GM12878 (cell line): Measurements from ENCODE around the gene LAIR1. TPM values are rescaled to one million over a fixed set of nuclear protein-coding genes. Genes with fewer than 3 reads are reported as not detected.

Experiments
- ATAC-seq: fragments of 200-7000 bp; cut with Tn5 transposase; 3 replicates; pipeline ENCODE4 v1.9.1; 2020; ENCODE audit warnings: mild to moderate bottlenecking, moderate library complexity
- BruUV-seq: library from RNA; stranded (reverse); fragments of 400-500 nt; replicated peaks from 2 replicates; lab custom pipeline; 2021; lab: Mats Ljungman, UMichigan
- CTCF ChIA-PET: fragments of 300-600 bp; sonication (Branson Sonifier 250); formaldehyde crosslinking; extraction: SDS; loops from one replicate; lab custom pipeline; 2021; ENCODE audit warnings: inconsistent platforms; lab: Yijun Ruan, JAX
- POLR2A ChIA-PET: fragments of 350-600 bp; formaldehyde crosslinking; extraction: SDS; loops from one replicate; lab custom pipeline; 2021; ENCODE audit warnings: inconsistent platforms; lab: Charles Lee
- RAD21 ChIA-PET: fragments of 300-600 bp; sonication (Branson Sonifier 250); formaldehyde crosslinking; loops from one replicate; lab custom pipeline; 2023; ENCODE audit warnings: antibody characterized with exemption; ENCODE audit not compliant: unreplicated experiment; lab: Charles Lee
- SMC1A ChIA-PET: fragments of 300-600 bp; sonication (Branson Sonifier 250); formaldehyde crosslinking; loops from one replicate; lab custom pipeline; 2023; ENCODE audit not compliant: unreplicated experiment, uncharacterized antibody; lab: Charles Lee
- DNase-seq: peaks from one replicate; pipeline ENCODE4 v3.0.0-alpha.2; 2011; ENCODE audit warnings: low read depth, low spot score
- FAIRE-seq: peaks from 3 replicates; lab custom pipeline; 2011; peaks lifted over from hg19 to GRCh38; lab: Jason Lieb, UNC
- H2AFZ ChIP-seq: 2 replicates; pipeline ENCODE4 v1.6.0; 2011; ENCODE audit warnings: low read depth, low read length, control low read depth; ENCODE audit not compliant: control insufficient read depth
- H3K27ac ChIP-seq: 2 replicates; pipeline ENCODE4 v1.5.1; 2011; ENCODE audit warnings: control low read depth; ENCODE audit not compliant: control insufficient read depth, insufficient read depth
- H3K27me3 ChIP-seq, 2 experiments: replicated peaks in 1 of 2; 2 replicates each; pipeline versions ENCODE4 v1.6.0 to v1.6.1; 2011; ENCODE audit warnings: low read length in 1 of 2; ENCODE audit not compliant: control insufficient read depth in 2 of 2, insufficient read depth in 2 of 2
- H3K36me3 ChIP-seq, 2 experiments: 2 replicates each; pipeline ENCODE4 v1.5.1; 2011; ENCODE audit warnings: low read length in 1 of 2; ENCODE audit not compliant: control insufficient read depth in 2 of 2, insufficient read depth in 2 of 2
- H3K4me1 ChIP-seq: 2 replicates; pipeline ENCODE4 v1.6.1; 2011; ENCODE audit warnings: mild to moderate bottlenecking, low read length, moderate library complexity, mixed read lengths; ENCODE audit not compliant: control insufficient read depth, insufficient read depth
- H3K4me2 ChIP-seq: 2 replicates; pipeline ENCODE4 v1.6.0; 2011; ENCODE audit warnings: control low read depth; ENCODE audit not compliant: control insufficient read depth, insufficient read depth
- H3K4me3 ChIP-seq: fragments of 200-600 bp; sonication (generic); 2 replicates; pipeline ENCODE4 v1.5.1; 2016
- H3K79me2 ChIP-seq: 2 replicates; pipeline ENCODE4 v1.6.0; 2011; ENCODE audit warnings: low read length; ENCODE audit not compliant: control insufficient read depth, insufficient read depth
- H3K9ac ChIP-seq: 2 replicates; pipeline ENCODE4 v1.8.0; 2011; ENCODE audit warnings: low read length, control low read depth, mixed read lengths; ENCODE audit not compliant: control insufficient read depth, insufficient read depth
- H3K9me3 ChIP-seq: replicated peaks from 3 replicates; pipeline ENCODE4 v1.5.1; 2011; ENCODE audit warnings: mild to moderate bottlenecking, low read length; ENCODE audit not compliant: control insufficient read depth, insufficient read depth
- H4K20me1 ChIP-seq: 2 replicates; pipeline ENCODE4 v1.6.0; 2011; ENCODE audit not compliant: control insufficient read depth, insufficient read depth
- BRCA1 ChIP-seq: IDR thresholded peaks from 2 replicates; pipeline ENCODE4 v1.6.1; 2011; ENCODE audit warnings: low read depth, low read length, improper control_type of control experiment
- CBFB ChIP-seq: IDR thresholded peaks from 2 replicates; pipeline ENCODE4 v1.6.1; 2016; ENCODE audit warnings: antibody characterized with exemption, low read depth
- CBX5 ChIP-seq: sonication (generic); IDR thresholded peaks from 2 replicates; pipeline ENCODE4 v1.6.1; 2016; ENCODE audit warnings: low read depth, moderate library complexity, mild to moderate bottlenecking, inconsistent platforms
- CHD1 ChIP-seq: IDR thresholded peaks from 2 replicates; pipeline ENCODE4 v1.6.1; 2012; ENCODE audit warnings: low read depth, low read length, improper control_type of control experiment
- HDAC2 ChIP-seq: fragments of 200-600 bp; sonication (generic); IDR thresholded peaks from 2 replicates; pipeline ENCODE4 v1.6.1; 2017
- IKZF1 ChIP-seq: fragments of 450-650 bp; conservative IDR thresholded peaks from 2 replicates; pipeline ENCODE4 v1.6.1; 2017; ENCODE audit warnings: antibody characterized with exemption, mild to moderate bottlenecking
- IKZF2 ChIP-seq, 2 experiments: fragments of 450-650 bp; IDR thresholded peaks; 2 replicates each; pipeline ENCODE4 v1.6.1; 2017; ENCODE audit warnings: mild to moderate bottlenecking in 2 of 2, moderate library complexity in 2 of 2
- IRF5 ChIP-seq: fragments of 450-650 bp; IDR thresholded peaks from 2 replicates; pipeline ENCODE4 v1.6.1; 2017; ENCODE audit warnings: borderline replicate concordance
- KLF5 ChIP-seq: fragments of 450-650 bp; IDR thresholded peaks from 2 replicates; pipeline ENCODE4 v1.6.1; 2014; ENCODE audit warnings: mild to moderate bottlenecking; ENCODE audit not compliant: partially characterized antibody
- PRDM15 ChIP-seq: fragments of 450-650 bp; formaldehyde crosslinking; IDR thresholded peaks from 2 replicates; pipeline ENCODE4 v1.4.0; 2020; ENCODE audit warnings: mild to moderate bottlenecking, moderate library complexity
- REST ChIP-seq: IDR thresholded peaks from 2 replicates; pipeline ENCODE4 v1.6.1; 2012; ENCODE audit warnings: mild to moderate bottlenecking, low read depth, low read length
- SIN3A ChIP-seq: IDR thresholded peaks from 2 replicates; pipeline ENCODE4 v1.6.1; 2012; ENCODE audit warnings: low read depth, low read length, improper control_type of control experiment
- SREBF2 ChIP-seq: IDR thresholded peaks from 2 replicates; pipeline ENCODE4 v1.6.1; 2012; ENCODE audit warnings: mild to moderate bottlenecking, low read length
- USF2 ChIP-seq: IDR thresholded peaks from 2 replicates; pipeline ENCODE4 v1.6.1; 2011; ENCODE audit warnings: low read depth, low read length, improper control_type of control experiment, borderline replicate concordance
- WGBS: methylation state at CpG from one replicate; pipeline ENCODE4 v1.1.6; 2016; ENCODE audit warnings: low lambda C conversion rate; ENCODE audit not compliant: insufficient replicate concordance, insufficient coverage; ENCODE audit errors: missing lambda C conversion rate; 5-methylcytosine and 5-hydroxymethylcytosine counted together
- in situ Hi-C: fragments of 300-500 bp; cut with MboI; formaldehyde crosslinking; loops from 9 replicates; pipeline ENCODE4 v1.14.3; 2018; ENCODE audit warnings: mixed read lengths
- intact Hi-C: fragments of 100-400 bp; cut with micrococcal nuclease; formaldehyde crosslinking; loops from one replicate; pipeline ENCODE4 v1.14.2; 2022; ENCODE audit not compliant: unreplicated experiment
- polyA plus RNA-seq, 11 experiments: library from polyadenylated mRNA; depleted of rRNA in 4 of 11; unstranded in 6 of 11; stranded (reverse) in 5 of 11; fragments of >200 nt; fragmentation: Nextera tagmentation in 4 of 11; fragmentation: Illumina TruSeq in 1 of 11; extraction: Ambion mirVana in 4 of 11; extraction: Trizol in 1 of 11; gene quantifications; 1 replicate in 1 of 11; 2 replicates in 10 of 11; pipeline versions ENCODE4 v1.2.1 to v1.2.3, GENCODE V29; 2011 to 2016; ENCODE audit warnings: inconsistent platforms in 2 of 11, missing spikeins in 2 of 11, low read depth in 1 of 11
- total RNA-seq, 4 experiments: library from RNA; depleted of rRNA in 3 of 4; stranded (reverse); fragments of >200 nt in 3 of 4; fragmentation: Illumina TruSeq in 1 of 4; extraction: Trizol in 1 of 4; gene quantifications; 2 replicates each; pipeline versions ENCODE4 v1.2.1 to v1.2.3, GENCODE V29; 2013 to 2021

The LAIR1 gene
- total and polyA plus RNA-seq, 10 of the 15 experiments (the other 5 are each of a cell fraction or from before 2014, with no cell fraction given), result 8.6 to 58.2 (median 35.3) TPM

- Histone ChIP-seq H4K20me1 (no peaks in the 10 kb centered on the region), H3K4me3 (no peak overlapping the region), H3K27me3 (0 out of 4 replicates have a peak, but pooled peaks cover 0 to 3% of the 10 kb centered on the region in 2 experiments), H3K79me2 (no peaks in the 10 kb centered on the region), H3K4me2 (peak overlapping the region; percentile 61), H3K36me3 (no peaks in the 10 kb centered on the region), H3K9me3 (no peaks in the 10 kb centered on the region; the same call in 2 of the 3 replicates), H3K27ac (no peak overlapping the region), H3K4me1 (peaks cover 5% of the 10 kb centered on the region), H2AFZ (no peak overlapping the region), H3K9ac (no peak overlapping the region)
- SMC1A ChIA-PET, result interaction anchor here (0.9 to 4.9 kb wide), 8 partner anchors 9 to 44 kb away, joined by 3 to 31 read pairs (median 5); partner anchors contain the start of gene LAIR1
- no TSS peak for BruUV-seq
- intact Hi-C loops (loop anchor here (5.0 kb wide), 1 partner anchor 41 kb away; no protein-coding TSS in a partner anchor), in situ Hi-C loops (no loop called here)
- DNase-seq (peak; percentile 74), FAIRE-seq (peak; percentile 70), ATAC-seq (peak; percentile 98)
- CTCF ChIA-PET, result interaction anchor here (0.6 to 6.0 kb wide), 10 partner anchors 9 to 114 kb away, joined by 3 to 34 read pairs (median 4); partner anchors contain the start of gene LAIR1
- POLR2A ChIA-PET, result interaction anchor here (0.6 to 1.5 kb wide), 5 partner anchors 13 to 102 kb away, joined by 3 to 12 read pairs (median 9); no protein-coding TSS in a partner anchor
- WGBS, result 1% methylated on average over 6 of the region's 6 CpGs
- RAD21 ChIA-PET, result interaction anchor here (1.0 to 4.2 kb wide), 9 partner anchors 9 to 156 kb away, joined by 3 to 25 read pairs (median 4); no protein-coding TSS in a partner anchor
- TF ChIP-seq USF2, result peak; percentile 19; the same call in 1 of the 2 replicates
- TF ChIP-seq IKZF1, result peak; percentile 99
- no peak for TF ChIP-seq PRDM15 (CRISPR knock-in tag)
- TF ChIP-seq SREBF2, result no peak
- TF ChIP-seq IRF5, result no peak
- no peak for TF ChIP-seq BRCA1
- TF ChIP-seq CBFB, result peak; percentile 51; the same call in 1 of the 2 replicates
- TF ChIP-seq IKZF2 (IDR thresholded peaks at IDR 0.05), result peak; percentile 99
- no peak for TF ChIP-seq SIN3A
- no peak for TF ChIP-seq KLF5
- TF ChIP-seq HDAC2, result no peak
- TF ChIP-seq REST, result no peak
- TF ChIP-seq CBX5, result no peak
- TF ChIP-seq CHD1, result no peak
Observed at GRCh38 chr19:54345938-54346386, 18.8 kb downstream of the LAIR1 start.
